NT2/D1 (cell line): ENCODE results near the gene IPPK.

Experiments used
- DNase-seq: peaks from one replicate; pipeline ENCODE4 v3.0.0-alpha.2; 2011; ENCODE audit warnings: low read depth, low spot score
- H3K27me3 ChIP-seq: 2 replicates; pipeline ENCODE4 v1.6.0; 2011; ENCODE audit warnings: mild to moderate bottlenecking; ENCODE audit not compliant: insufficient read length, insufficient read depth
- H3K36me3 ChIP-seq: 2 replicates; pipeline ENCODE4 v1.6.1; 2011; ENCODE audit warnings: mild to moderate bottlenecking, low read length, mixed read lengths; ENCODE audit not compliant: insufficient read depth, insufficient read length
- H3K4me1 ChIP-seq: 2 replicates; pipeline ENCODE4 v1.5.1; 2011; ENCODE audit not compliant: insufficient read depth, insufficient read length
- H3K4me3 ChIP-seq: 2 replicates; pipeline ENCODE4 v1.5.1; 2011; ENCODE audit warnings: low read depth; ENCODE audit not compliant: insufficient read length
- H3K9ac ChIP-seq: 2 replicates; pipeline ENCODE4 v1.6.0; 2011; ENCODE audit warnings: low read depth; ENCODE audit not compliant: insufficient read length
- H3K9me3 ChIP-seq: 2 replicates; pipeline ENCODE4 v1.5.1; 2011; ENCODE audit warnings: mild to moderate bottlenecking, low read length; ENCODE audit not compliant: insufficient read depth
- SUZ12 ChIP-seq: IDR thresholded peaks from 2 replicates; pipeline ENCODE4 v1.6.1; 2011; ENCODE audit not compliant: insufficient read length, insufficient read depth; ENCODE audit errors: extremely low read depth
- YY1 ChIP-seq: IDR thresholded peaks from 2 replicates; pipeline ENCODE4 v1.6.1; 2011; ENCODE audit not compliant: insufficient read length, insufficient read depth
- ZNF274 ChIP-seq: IDR thresholded peaks from 2 replicates; pipeline ENCODE4 v1.6.1; 2011; ENCODE audit warnings: mild to moderate bottlenecking, low read depth, low read length

Gene IPPK

DNA sequence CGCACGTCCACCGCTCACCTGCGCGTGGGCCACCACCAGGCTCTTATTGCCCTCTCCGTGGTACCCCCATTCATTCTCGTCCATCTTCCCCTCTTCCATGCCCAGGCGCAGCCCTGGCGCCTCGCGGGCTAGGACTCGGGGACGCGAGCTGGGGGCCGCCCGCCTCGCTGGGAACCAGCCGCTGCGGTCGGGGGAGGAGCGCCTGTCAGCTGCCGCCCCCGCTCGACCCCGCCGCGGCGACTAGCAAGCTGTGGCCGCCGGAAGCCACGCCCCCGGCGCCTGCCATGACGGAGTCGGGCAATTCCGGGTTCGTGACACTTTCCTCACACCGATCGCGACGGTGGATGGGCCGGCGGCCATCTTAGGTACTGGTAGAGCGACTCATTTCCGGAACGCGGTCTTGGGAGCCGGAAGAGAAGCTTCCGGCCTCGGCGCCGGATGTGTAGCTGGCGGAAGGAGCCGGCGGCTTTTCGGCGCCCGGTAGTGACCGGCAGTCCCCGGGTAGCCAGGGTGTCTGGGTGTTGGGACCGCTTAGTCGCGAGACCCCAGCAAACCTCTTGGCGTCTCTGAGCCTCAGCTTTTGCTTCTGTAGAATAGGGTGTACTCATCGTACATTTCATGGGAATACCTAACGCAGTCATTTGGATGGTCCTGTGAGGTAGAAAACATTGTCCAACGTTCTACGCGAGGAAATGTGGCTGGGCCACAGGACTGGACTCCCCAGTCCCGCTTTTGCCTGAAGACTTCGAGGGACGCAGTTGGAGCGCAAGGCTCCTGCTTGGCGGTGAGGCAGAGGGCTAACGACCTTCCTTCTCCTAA is at the start of gene IPPK:
TSS of gene IPPK (minus strand) at position 242 of the 819 bp plus-strand sequence. CDS start at position 99, 143 bp downstream.
- peaks cover 30% of the 10 kb centered on the region for H3K36me3 ChIP-seq
- no peaks in the 10 kb centered on the region for H3K27me3 ChIP-seq
- TF ChIP-seq YY1 (peak; percentile 98), SUZ12 (no peak)
- peak within 1 kb of the TSS; percentile 98 for H3K9ac ChIP-seq
- DNase-seq: peak; percentile 98
- H3K4me3 ChIP-seq: peak within 1 kb of the TSS; percentile 96
- peaks cover 4% of the 10 kb centered on the region for H3K4me1 ChIP-seq
- no peaks in the 10 kb centered on the region for H3K9me3 ChIP-seq

- peaks cover 97% of the 10 kb centered on the region for H3K36me3 ChIP-seq
- peaks cover 7% of the 10 kb centered on the region for H3K4me1 ChIP-seq
- TF ChIP-seq YY1 (no peak), SUZ12 (no peak), ZNF274 (no peak)
- no peaks in the 10 kb centered on the region for H3K27me3 ChIP-seq
- DNase-seq: no peak
- no peaks in the 10 kb centered on the region for H3K9me3 ChIP-seq
- H3K9ac ChIP-seq: no peak overlapping the region
- no peak overlapping the region for H3K4me3 ChIP-seq
These were observed 49.2 kb upstream of the IPPK start for GRCh38 chr9:92719028-92719647.

- H3K9me3 ChIP-seq: no peaks in the 10 kb centered on the region
- no peaks in the 10 kb centered on the region for H3K27me3 ChIP-seq
- peaks cover 7% of the 10 kb centered on the region for H3K4me1 ChIP-seq
- no peak overlapping the region for H3K9ac ChIP-seq
- H3K36me3 ChIP-seq: peaks cover 99% of the 10 kb centered on the region
- no peak for DNase-seq
- no peak overlapping the region for H3K4me3 ChIP-seq
- TF ChIP-seq SUZ12 (no peak), ZNF274 (no peak), YY1 (no peak)
These were observed 48.4 kb upstream of the IPPK start for GRCh38 chr9:92718086-92719001.

DNA sequence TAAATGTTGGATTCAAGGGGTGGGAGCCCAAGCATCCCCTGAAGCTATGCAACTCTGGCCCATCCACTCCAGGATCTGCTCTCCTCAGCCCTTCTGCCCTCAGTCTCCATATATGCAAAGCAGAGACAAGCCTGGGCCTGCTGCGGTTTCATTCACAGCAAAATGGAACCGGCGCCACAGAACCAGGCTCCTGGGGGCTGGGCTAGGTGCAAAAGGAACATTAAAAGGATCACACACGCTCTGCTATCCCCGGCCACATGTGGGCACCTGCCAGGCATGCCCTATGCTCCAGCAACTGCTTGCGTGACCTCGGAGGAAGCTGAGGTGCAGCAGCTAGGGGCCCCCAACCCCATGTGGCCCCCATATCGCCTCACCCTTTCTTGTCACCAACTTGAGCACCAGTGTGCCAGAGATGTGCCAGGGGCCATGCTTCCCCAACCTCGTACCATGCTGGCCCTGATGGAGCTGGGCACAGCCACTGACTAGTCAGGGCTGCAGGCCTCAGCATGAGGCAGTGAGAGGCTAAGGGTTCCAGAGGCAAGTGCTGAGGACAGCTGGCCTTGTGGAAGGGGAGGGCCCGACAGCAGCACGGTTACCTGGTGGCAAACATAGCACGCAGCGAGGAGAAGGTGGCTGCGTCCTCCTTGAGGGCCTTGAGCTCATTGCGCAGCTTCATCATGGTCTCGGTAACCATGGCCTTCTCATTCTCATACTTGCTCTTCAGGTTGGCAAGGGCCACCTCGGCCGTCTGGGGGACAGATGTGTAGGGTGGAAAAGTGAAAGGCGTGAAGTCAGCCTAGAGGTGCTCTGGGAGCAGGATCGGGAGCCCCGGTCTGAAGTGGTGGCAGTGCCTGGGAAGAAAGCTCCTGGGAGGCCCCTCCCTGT is 47.5 kb upstream of the IPPK start:
- no peaks in the 10 kb centered on the region for H3K9me3 ChIP-seq
- H3K4me1 ChIP-seq: peaks cover 7% of the 10 kb centered on the region
- TF ChIP-seq ZNF274: no peak
- no peak for TF ChIP-seq SUZ12
- TF ChIP-seq YY1: no peak
- DNase-seq: no peak
- no peaks in the 10 kb centered on the region for H3K27me3 ChIP-seq
- H3K4me3 ChIP-seq: no peak overlapping the region
- H3K36me3 ChIP-seq: peaks cover 99% of the 10 kb centered on the region
- no peak overlapping the region for H3K9ac ChIP-seq

GRCh38 chr9:92716557-92716956 is 46.6 kb upstream of the IPPK start:
- no peak overlapping the region for H3K4me3 ChIP-seq
- H3K27me3 ChIP-seq: no peaks in the 10 kb centered on the region
- TF ChIP-seq ZNF274 (no peak), SUZ12 (no peak), YY1 (no peak)
- peak; percentile 42 for DNase-seq
- H3K4me1 ChIP-seq: peaks cover 7% of the 10 kb centered on the region
- no peaks in the 10 kb centered on the region for H3K9me3 ChIP-seq
- peak overlapping the region; percentile 3 for H3K9ac ChIP-seq
- peaks cover 99% of the 10 kb centered on the region for H3K36me3 ChIP-seq

DNA sequence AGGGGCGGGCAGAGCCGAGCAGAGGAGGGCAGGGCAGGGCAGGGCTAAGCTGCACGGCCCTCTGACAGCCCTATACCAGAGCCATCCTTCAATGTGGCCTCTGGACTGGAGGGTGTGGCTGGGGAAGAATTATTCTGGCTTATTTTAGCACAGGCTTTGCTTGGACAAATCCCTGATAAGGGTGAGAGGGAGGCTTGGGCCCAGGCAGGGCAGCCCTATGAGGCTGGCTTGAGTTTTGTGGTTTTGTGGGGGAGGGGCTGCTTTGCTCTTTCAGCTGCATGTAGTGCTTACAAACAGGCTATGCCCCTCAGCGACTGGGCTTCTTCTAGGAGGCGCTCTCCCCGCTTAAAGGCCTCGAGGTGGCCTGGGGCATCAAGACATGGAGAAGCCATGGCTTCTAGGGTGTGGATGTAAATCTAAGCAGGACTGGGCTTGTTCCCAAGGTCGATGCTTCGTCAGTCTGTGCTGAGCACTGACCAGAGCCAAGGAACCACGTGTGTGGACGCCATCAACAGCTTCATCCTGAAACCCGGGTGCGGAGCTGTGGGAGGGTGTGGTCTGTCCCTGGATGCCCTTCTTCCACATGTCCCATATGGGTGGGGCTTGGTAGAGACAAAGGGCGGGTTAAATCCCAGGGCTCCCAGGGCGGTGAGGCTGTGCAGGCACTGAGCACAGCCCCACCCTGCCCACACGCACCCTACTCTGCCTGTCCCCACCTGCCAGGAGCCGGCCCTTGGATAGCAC is 45.7 kb upstream of the IPPK start:
- peak overlapping the region; percentile 44 for H3K9ac ChIP-seq
- H3K4me1 ChIP-seq: peaks cover 7% of the 10 kb centered on the region
- no peaks in the 10 kb centered on the region for H3K27me3 ChIP-seq
- peak; percentile 3 for DNase-seq
- TF ChIP-seq ZNF274 (no peak), YY1 (no peak), SUZ12 (no peak)
- H3K36me3 ChIP-seq: peaks cover 100% of the 10 kb centered on the region
- H3K4me3 ChIP-seq: no peak overlapping the region
- H3K9me3 ChIP-seq: no peaks in the 10 kb centered on the region
